Esophagus squamous epithelium (tissue), 4 donors: ENCODE data around the gene NET1.

Experiments used
- CTCF ChIP-seq, 6 experiments: fragments of 450-650 bp in 4 of 6; fragments of 200-600 bp in 2 of 6; sonication (generic) in 2 of 6; IDR thresholded peaks; one replicate each; pipeline ENCODE4 v1.5.1; 2016 to 2019; ENCODE audit warnings: antibody characterized with exemption in 6 of 6, mild to moderate bottlenecking in 4 of 6, moderate library complexity in 4 of 6
- POLR2A ChIP-seq, 4 donors: fragments of 450-650 bp; IDR thresholded peaks; one replicate each; pipeline ENCODE4 v1.6.1; 2017; ENCODE audit warnings: antibody characterized with exemption in 4 of 4, mild to moderate bottlenecking in 4 of 4, moderate library complexity in 3 of 4

- TF ChIP-seq CTCF (IDR thresholded peaks at IDR 0.05) (no peak), POLR2A (IDR thresholded peaks at IDR 0.05) (no peak)
Observed at GRCh38 chr10:5453749-5454489, 41.6 kb downstream of the NET1 start.
